GM19463 (cell line): ENCODE data around the gene TIGIT.
A peak's percentile ranks its signal among the peaks of the same experiment; 100 is the strongest.

Source experiments
- ATAC-seq: cut with Tn5 transposase; IDR thresholded peaks from one replicate; pipeline ENCODE4 v1.9.1; 2021; ENCODE audit warnings: mild to moderate bottlenecking, moderate library complexity; ENCODE audit not compliant: unreplicated experiment

Gene TIGIT

GRCh38 chr3:114308830-114309229 lies 15.0 kb downstream of the TIGIT start:
- peak; percentile 85 for ATAC-seq

GRCh38 chr3:114310695-114311094 lies 16.9 kb downstream of the TIGIT start:
- ATAC-seq: no peak

GRCh38 chr3:114313426-114313825 lies 19.6 kb downstream of the TIGIT start:
- ATAC-seq: no peak

GRCh38 chr3:114314282-114314681 lies 20.5 kb downstream of the TIGIT start:
- ATAC-seq: no peak

- no peak for ATAC-seq
Measured at GRCh38 chr3:114318295-114318694, 24.5 kb downstream of the TIGIT start.

GRCh38 chr3:114319453-114319852 lies 25.6 kb downstream of the TIGIT start:
- no peak for ATAC-seq

GRCh38 chr3:114320246-114320645 lies 26.4 kb downstream of the TIGIT start:
- no peak for ATAC-seq

- ATAC-seq: peak; percentile 81
Measured at GRCh38 chr3:114323546-114324254, 29.9 kb downstream of the TIGIT start.

GRCh38 chr3:114327665-114328064 lies 33.8 kb downstream of the TIGIT start:
- no peak for ATAC-seq

- no peak for ATAC-seq
Measured at GRCh38 chr3:114328345-114328744, 34.5 kb downstream of the TIGIT start.

- ATAC-seq: peak; percentile 48
Measured at GRCh38 chr3:114329823-114330222, 36.0 kb downstream of the TIGIT start.

GRCh38 chr3:114331007-114331406 lies 37.2 kb downstream of the TIGIT start:
- ATAC-seq: no peak

GRCh38 chr3:114331710-114332109 lies 37.9 kb downstream of the TIGIT start:
- no peak for ATAC-seq

- peak; percentile 40 for ATAC-seq
Measured at GRCh38 chr3:114332342-114333179, 38.7 kb downstream of the TIGIT start.

GRCh38 chr3:114333180-114333922 lies 39.5 kb downstream of the TIGIT start:
- ATAC-seq: no peak

- no peak for ATAC-seq
Measured at GRCh38 chr3:114333923-114334240, 40.1 kb downstream of the TIGIT start.

GRCh38 chr3:114336122-114336697 lies 42.4 kb downstream of the TIGIT start:
- no peak for ATAC-seq

GRCh38 chr3:114336857-114337256 lies 43.0 kb downstream of the TIGIT start:
- no peak for ATAC-seq

GRCh38 chr3:114338651-114339357 lies 45.0 kb downstream of the TIGIT start:
- ATAC-seq: no peak

GRCh38 chr3:114344492-114344891 lies 50.7 kb downstream of the TIGIT start:
- no peak for ATAC-seq

GRCh38 chr3:114350271-114350670 lies 56.4 kb downstream of the TIGIT start:
- no peak for ATAC-seq
